SK-N-SH (cell line): ENCODE measurements around the gene NELFB. TPM values are rescaled to one million over a fixed set of nuclear protein-coding genes. Genes with fewer than 3 reads are reported as not detected.
A peak's percentile ranks its signal among the peaks of the same experiment; 100 is the strongest.

Experiments
- CTCF ChIA-PET: fragments of 300-600, 350-600 bp; formaldehyde crosslinking; extraction: SDS; loops from one replicate; lab custom pipeline; 2021; lab: Yijun Ruan, JAX
- POLR2A ChIA-PET: fragments of 350-600 bp; sonication (Branson Sonifier 250); formaldehyde crosslinking; extraction: SDS; loops from one replicate; lab custom pipeline; 2020; ENCODE audit warnings: antibody characterized with exemption, inconsistent platforms; lab: Yijun Ruan, JAX
- DNase-seq: peaks from one replicate; pipeline ENCODE4 v3.0.0; 2012
- H2AFZ ChIP-seq: fragments of 200-600 bp; sonication (generic); 2 replicates; pipeline ENCODE4 v1.8.1; 2016; ENCODE audit warnings: antibody characterized with exemption, mild to moderate bottlenecking, low read depth
- H3F3A ChIP-seq: fragments of 200-600 bp; sonication (generic); replicated peaks from 2 replicates; pipeline ENCODE3; 2016; ENCODE audit warnings: antibody characterized with exemption, mild to moderate bottlenecking; ENCODE audit not compliant: insufficient read depth
- H3K27ac ChIP-seq, 2 experiments: fragments of 200-500 bp in 1 of 2; fragments of 200-600 bp in 1 of 2; sonication (Bioruptor generic) in 1 of 2; sonication (generic), shearing (Covaris generic) in 1 of 2; 2 replicates each; pipeline versions ENCODE4 v1.5.1 to v1.6.1; 2014 to 2016; ENCODE audit warnings: low read depth in 2 of 2, inconsistent platforms in 1 of 2, low read length in 1 of 2, mild to moderate bottlenecking in 1 of 2, mixed read lengths in 1 of 2
- H3K27me3 ChIP-seq: fragments of 200-600 bp; sonication (generic), shearing (Covaris generic); 2 replicates; pipeline ENCODE4 v1.6.1; 2016; ENCODE audit warnings: mixed run types; ENCODE audit not compliant: insufficient read depth
- H3K36me3 ChIP-seq, 2 experiments: fragments of 200-500 bp in 1 of 2; fragments of 200-600 bp in 1 of 2; sonication (Bioruptor generic) in 1 of 2; sonication (generic) in 1 of 2; replicated peaks in 1 of 2; 2 replicates each; pipeline versions ENCODE3 to v1.5.1; 2014 to 2016; ENCODE audit warnings: low read length in 1 of 2, mild to moderate bottlenecking in 1 of 2; ENCODE audit not compliant: insufficient read depth in 2 of 2, control insufficient read depth in 1 of 2
- H3K4me1 ChIP-seq, 2 experiments: fragments of 200-500 bp in 1 of 2; fragments of 200-600 bp in 1 of 2; sonication (Bioruptor generic) in 1 of 2; sonication (generic), shearing (Covaris generic) in 1 of 2; 2 replicates each; pipeline versions ENCODE4 v1.5.1 to v1.6.1; 2014 to 2016; ENCODE audit warnings: low read depth in 1 of 2, low read length in 1 of 2, mixed run types in 1 of 2; ENCODE audit not compliant: insufficient read depth in 2 of 2, control insufficient read depth in 1 of 2
- H3K4me2 ChIP-seq: fragments of 200-600 bp; sonication (generic), shearing (Covaris generic); 2 replicates; pipeline ENCODE4 v1.6.1; 2017; ENCODE audit warnings: mixed run types
- H3K4me3 ChIP-seq, 2 experiments: fragments of 200-500 bp in 1 of 2; fragments of 200-600 bp in 1 of 2; sonication (Bioruptor generic) in 1 of 2; sonication (generic), shearing (Covaris generic) in 1 of 2; 2 replicates each; pipeline versions ENCODE4 v1.5.1 to v1.8.1; 2014 to 2016; ENCODE audit warnings: low read depth in 2 of 2, inconsistent platforms in 1 of 2, low read length in 1 of 2, mild to moderate bottlenecking in 1 of 2, mixed read lengths in 1 of 2, moderate library complexity in 1 of 2
- H3K79me2 ChIP-seq: fragments of 200-600 bp; sonication (generic); 2 replicates; pipeline ENCODE4 v1.8.1; 2017; ENCODE audit warnings: mild to moderate bottlenecking; ENCODE audit not compliant: insufficient read depth
- H3K9ac ChIP-seq: fragments of 200-600 bp; sonication (generic); 2 replicates; pipeline ENCODE4 v1.6.1; 2017; ENCODE audit warnings: mixed run types
- H3K9me2 ChIP-seq: fragments of 200-600 bp; sonication (generic); 2 replicates; pipeline ENCODE4 v1.6.1; 2017; ENCODE audit warnings: mixed run types
- H3K9me3 ChIP-seq: fragments of 200-600 bp; sonication (generic); 2 replicates; pipeline ENCODE4 v1.6.1; 2017; ENCODE audit warnings: mixed run types, mild to moderate bottlenecking, moderate library complexity
- H4K20me1 ChIP-seq: fragments of 200-600 bp; sonication (generic); 2 replicates; pipeline ENCODE4 v1.6.1; 2017; ENCODE audit warnings: mild to moderate bottlenecking, mixed run types; ENCODE audit not compliant: insufficient read depth
- CHD2 ChIP-seq: fragments of 150-350 bp; IDR thresholded peaks from 2 replicates; pipeline ENCODE4 v1.6.1; 2018; ENCODE audit warnings: low read length; ENCODE audit not compliant: partially characterized antibody
- ELF1 ChIP-seq: IDR thresholded peaks from 2 replicates; pipeline ENCODE4 v1.4.0; 2012
- FOXM1 ChIP-seq: IDR thresholded peaks from 2 replicates; pipeline ENCODE4 v1.4.0; 2012; ENCODE audit warnings: low read depth, mild to moderate bottlenecking
- JUND ChIP-seq: IDR thresholded peaks from 2 replicates; pipeline ENCODE4 v1.4.0; 2012
- NFIC ChIP-seq: IDR thresholded peaks from 2 replicates; pipeline ENCODE4 v1.4.0; 2012; ENCODE audit warnings: borderline replicate concordance
- POLR2AphosphoS5 ChIP-seq: IDR thresholded peaks from 2 replicates; pipeline ENCODE4 v1.6.1; 2012; ENCODE audit warnings: low read depth, low read length
- RCOR1 ChIP-seq: fragments of 150-350 bp; IDR thresholded peaks from 2 replicates; pipeline ENCODE4 v1.6.1; 2017; ENCODE audit warnings: antibody characterized with exemption, low read length
- REST ChIP-seq: IDR thresholded peaks from 2 replicates; pipeline ENCODE4 v1.6.1; 2012; ENCODE audit warnings: mild to moderate bottlenecking, low read depth, low read length, moderate library complexity
- SMC3 ChIP-seq: IDR thresholded peaks from 2 replicates; pipeline ENCODE4 v1.6.1; 2012; ENCODE audit warnings: low read depth, low read length, improper control_type of control experiment
- YY1 ChIP-seq: IDR thresholded peaks from 2 replicates; pipeline ENCODE4 v1.4.0; 2012; ENCODE audit warnings: low read depth, mild to moderate bottlenecking
- WGBS: methylation state at CpG from one replicate; pipeline ENCODE4 v1.1.6; 2017; ENCODE audit warnings: low lambda C conversion rate; 5-methylcytosine and 5-hydroxymethylcytosine counted together
- polyA plus RNA-seq, 3 experiments: library from polyadenylated mRNA; depleted of rRNA; stranded (reverse); fragments of >200 nt; gene quantifications; 2 replicates each; pipeline ENCODE4 v1.2.3, GENCODE V29; 2012

Gene NELFB
- polyA plus RNA-seq, 1 of the 3 experiments (the other 2 are of a cell fraction) = 62.7 TPM

GRCh38 chr9:137315581-137316011 lies 60.5 kb downstream of the NELFB start:
- no peaks in the 10 kb centered on the region for H3F3A ChIP-seq
- peak overlapping the region in 1 of 2 experiments; percentile 12; a peak in 1 of 4 replicates for H3K4me3 ChIP-seq
- POLR2A ChIA-PET = interaction anchor here (1.0 to 1.3 kb wide), 2 partner anchors 14 to 108 kb away, joined by 3 read pairs; partner anchors contain the start of genes EXD3, NOXA1 and NRARP
- no peak overlapping the region for H2AFZ ChIP-seq
- H3K4me2 ChIP-seq = no peak overlapping the region
- WGBS = 49% methylated on average over 6 of the region's 18 CpGs
- DNase-seq = no peak
- H3K36me3 ChIP-seq = no peaks in the 10 kb centered on the region
- no peaks in the 10 kb centered on the region; a peak in 1 of 4 replicates for H3K4me1 ChIP-seq
- no peaks in the 10 kb centered on the region for H4K20me1 ChIP-seq
- H3K9me3 ChIP-seq = no peaks in the 10 kb centered on the region
- no peak overlapping the region for H3K9ac ChIP-seq
- no peaks in the 10 kb centered on the region for H3K9me2 ChIP-seq
- TF ChIP-seq YY1 (no peak), REST (no peak), NFIC (no peak), RCOR1 (no peak), FOXM1 (no peak), POLR2AphosphoS5 (no peak)
- H3K27ac ChIP-seq = no peak overlapping the region
- no peaks in the 10 kb centered on the region for H3K79me2 ChIP-seq
- CTCF ChIA-PET = interaction anchor here (7.5 kb wide), 1 partner anchor 13 kb away, joined by 74 read pairs; the partner anchor contains the start of gene NRARP
- H3K27me3 ChIP-seq = no peaks in the 10 kb centered on the region

GRCh38 chr9:137316012-137316981 lies 61.2 kb downstream of the NELFB start:
- Histone ChIP-seq H3K4me3 (no peak overlapping the region; a peak in 1 of 4 replicates), H3K27ac (no peak overlapping the region)
- 48% methylated on average over 19 of the region's 83 CpGs for WGBS

More at GRCh38 chr9:137316012-137316981, 61.2 kb downstream of the NELFB start:
- no peak overlapping the region for H3K9ac ChIP-seq
- H4K20me1 ChIP-seq = no peaks in the 10 kb centered on the region
- no peaks in the 10 kb centered on the region for H3F3A ChIP-seq
- no peak overlapping the region for H2AFZ ChIP-seq
- POLR2A ChIA-PET = interaction anchor here (1.0 to 1.3 kb wide), 2 partner anchors 15 to 107 kb away, joined by 3 read pairs; partner anchors contain the start of genes EXD3, NOXA1 and NRARP
- no peak overlapping the region for H3K4me2 ChIP-seq
- H3K9me3 ChIP-seq = no peaks in the 10 kb centered on the region
- TF ChIP-seq CHD2 (peak; percentile 20), SMC3 (no peak), JUND (no peak), ELF1 (no peak)
- peak; percentile 94 for DNase-seq
- H3K9me2 ChIP-seq = no peaks in the 10 kb centered on the region
- peaks cover 0 to 4% of the 10 kb centered on the region in 2 experiments; a peak in 1 of 4 replicates for H3K4me1 ChIP-seq
- H3K36me3 ChIP-seq = no peaks in the 10 kb centered on the region
- CTCF ChIA-PET = interaction anchor here (1.3 to 7.5 kb wide), 2 partner anchors 14 to 107 kb away, joined by 4 to 74 read pairs; partner anchors contain the start of genes EXD3, NOXA1 and NRARP
- no peaks in the 10 kb centered on the region for H3K27me3 ChIP-seq
- no peaks in the 10 kb centered on the region for H3K79me2 ChIP-seq
